GM12878 (cell line): ENCODE data around the gene ASIC1. TPM values are rescaled to one million over a fixed set of nuclear protein-coding genes. Genes with fewer than 3 reads are reported as not detected.

Source experiments
- ATAC-seq: fragments of 200-7000 bp; cut with Tn5 transposase; 3 replicates; pipeline ENCODE4 v1.9.1; 2020; ENCODE audit warnings: mild to moderate bottlenecking, moderate library complexity
- BruUV-seq: library from RNA; stranded (reverse); fragments of 400-500 nt; replicated peaks from 2 replicates; lab custom pipeline; 2021; lab: Mats Ljungman, UMichigan
- CTCF ChIA-PET: fragments of 300-600 bp; sonication (Branson Sonifier 250); formaldehyde crosslinking; extraction: SDS; loops from one replicate; lab custom pipeline; 2021; ENCODE audit warnings: inconsistent platforms; lab: Yijun Ruan, JAX
- POLR2A ChIA-PET: fragments of 350-600 bp; formaldehyde crosslinking; extraction: SDS; loops from one replicate; lab custom pipeline; 2021; ENCODE audit warnings: inconsistent platforms; lab: Charles Lee
- RAD21 ChIA-PET: fragments of 300-600 bp; sonication (Branson Sonifier 250); formaldehyde crosslinking; loops from one replicate; lab custom pipeline; 2023; ENCODE audit warnings: antibody characterized with exemption; ENCODE audit not compliant: unreplicated experiment; lab: Charles Lee
- SMC1A ChIA-PET: fragments of 300-600 bp; sonication (Branson Sonifier 250); formaldehyde crosslinking; loops from one replicate; lab custom pipeline; 2023; ENCODE audit not compliant: unreplicated experiment, uncharacterized antibody; lab: Charles Lee
- DNase-seq: peaks from one replicate; pipeline ENCODE4 v3.0.0-alpha.2; 2011; ENCODE audit warnings: low read depth, low spot score
- FAIRE-seq: peaks from 3 replicates; lab custom pipeline; 2011; peaks lifted over from hg19 to GRCh38; lab: Jason Lieb, UNC
- H2AFZ ChIP-seq: 2 replicates; pipeline ENCODE4 v1.6.0; 2011; ENCODE audit warnings: low read depth, low read length, control low read depth; ENCODE audit not compliant: control insufficient read depth
- H3K27ac ChIP-seq: 2 replicates; pipeline ENCODE4 v1.5.1; 2011; ENCODE audit warnings: control low read depth; ENCODE audit not compliant: control insufficient read depth, insufficient read depth
- H3K27me3 ChIP-seq, 2 experiments: replicated peaks in 1 of 2; 2 replicates each; pipeline versions ENCODE4 v1.6.0 to v1.6.1; 2011; ENCODE audit warnings: low read length in 1 of 2; ENCODE audit not compliant: control insufficient read depth in 2 of 2, insufficient read depth in 2 of 2
- H3K36me3 ChIP-seq, 2 experiments: 2 replicates each; pipeline ENCODE4 v1.5.1; 2011; ENCODE audit warnings: low read length in 1 of 2; ENCODE audit not compliant: control insufficient read depth in 2 of 2, insufficient read depth in 2 of 2
- H3K4me1 ChIP-seq: 2 replicates; pipeline ENCODE4 v1.6.1; 2011; ENCODE audit warnings: mild to moderate bottlenecking, low read length, moderate library complexity, mixed read lengths; ENCODE audit not compliant: control insufficient read depth, insufficient read depth
- H3K4me2 ChIP-seq: 2 replicates; pipeline ENCODE4 v1.6.0; 2011; ENCODE audit warnings: control low read depth; ENCODE audit not compliant: control insufficient read depth, insufficient read depth
- H3K4me3 ChIP-seq: fragments of 200-600 bp; sonication (generic); 2 replicates; pipeline ENCODE4 v1.5.1; 2016
- H3K79me2 ChIP-seq: 2 replicates; pipeline ENCODE4 v1.6.0; 2011; ENCODE audit warnings: low read length; ENCODE audit not compliant: control insufficient read depth, insufficient read depth
- H3K9ac ChIP-seq: 2 replicates; pipeline ENCODE4 v1.8.0; 2011; ENCODE audit warnings: low read length, control low read depth, mixed read lengths; ENCODE audit not compliant: control insufficient read depth, insufficient read depth
- H3K9me3 ChIP-seq: replicated peaks from 3 replicates; pipeline ENCODE4 v1.5.1; 2011; ENCODE audit warnings: mild to moderate bottlenecking, low read length; ENCODE audit not compliant: control insufficient read depth, insufficient read depth
- H4K20me1 ChIP-seq: 2 replicates; pipeline ENCODE4 v1.6.0; 2011; ENCODE audit not compliant: control insufficient read depth, insufficient read depth
- CBX5 ChIP-seq: sonication (generic); IDR thresholded peaks from 2 replicates; pipeline ENCODE4 v1.6.1; 2016; ENCODE audit warnings: low read depth, moderate library complexity, mild to moderate bottlenecking, inconsistent platforms
- IKZF2 ChIP-seq, 2 experiments: fragments of 450-650 bp; IDR thresholded peaks; 2 replicates each; pipeline ENCODE4 v1.6.1; 2017; ENCODE audit warnings: mild to moderate bottlenecking in 2 of 2, moderate library complexity in 2 of 2
- JUND ChIP-seq: IDR thresholded peaks from 2 replicates; pipeline ENCODE4 v1.6.1; 2012; ENCODE audit warnings: low read depth, mild to moderate bottlenecking, low read length, improper control_type of control experiment, moderate library complexity
- MXI1 ChIP-seq: fragments of 150-350 bp; IDR thresholded peaks from 2 replicates; pipeline ENCODE4 v1.6.1; 2011; ENCODE audit warnings: low read depth, mild to moderate bottlenecking, inconsistent platforms, low read length, improper control_type of control experiment
- NKRF ChIP-seq: fragments of 450-650 bp; conservative IDR thresholded peaks from 2 replicates; pipeline ENCODE4 v1.6.1; 2017; ENCODE audit warnings: mild to moderate bottlenecking, moderate library complexity
- SMARCA5 ChIP-seq: fragments of 450-650 bp; IDR thresholded peaks from 2 replicates; pipeline ENCODE4 v1.6.1; 2017; ENCODE audit warnings: mild to moderate bottlenecking
- ZBTB4 ChIP-seq: fragments of 450-650 bp; formaldehyde crosslinking; IDR thresholded peaks from 2 replicates; pipeline ENCODE4 v1.4.0; 2022; ENCODE audit warnings: mild to moderate bottlenecking, moderate library complexity
- WGBS: methylation state at CpG from one replicate; pipeline ENCODE4 v1.1.6; 2016; ENCODE audit warnings: low lambda C conversion rate; ENCODE audit not compliant: insufficient replicate concordance, insufficient coverage; ENCODE audit errors: missing lambda C conversion rate; 5-methylcytosine and 5-hydroxymethylcytosine counted together
- in situ Hi-C: fragments of 300-500 bp; cut with MboI; formaldehyde crosslinking; loops from 9 replicates; pipeline ENCODE4 v1.14.3; 2018; ENCODE audit warnings: mixed read lengths
- intact Hi-C: fragments of 100-400 bp; cut with micrococcal nuclease; formaldehyde crosslinking; loops from one replicate; pipeline ENCODE4 v1.14.2; 2022; ENCODE audit not compliant: unreplicated experiment
- polyA plus RNA-seq, 11 experiments: library from polyadenylated mRNA; depleted of rRNA in 4 of 11; unstranded in 6 of 11; stranded (reverse) in 5 of 11; fragments of >200 nt; fragmentation: Nextera tagmentation in 4 of 11; fragmentation: Illumina TruSeq in 1 of 11; extraction: Ambion mirVana in 4 of 11; extraction: Trizol in 1 of 11; gene quantifications; 1 replicate in 1 of 11; 2 replicates in 10 of 11; pipeline versions ENCODE4 v1.2.1 to v1.2.3, GENCODE V29; 2011 to 2016; ENCODE audit warnings: inconsistent platforms in 2 of 11, missing spikeins in 2 of 11, low read depth in 1 of 11
- total RNA-seq, 4 experiments: library from RNA; depleted of rRNA in 3 of 4; stranded (reverse); fragments of >200 nt in 3 of 4; fragmentation: Illumina TruSeq in 1 of 4; extraction: Trizol in 1 of 4; gene quantifications; 2 replicates each; pipeline versions ENCODE4 v1.2.1 to v1.2.3, GENCODE V29; 2013 to 2021

Gene ASIC1
- total and polyA plus RNA-seq, 10 of the 15 experiments (the other 5 are each of a cell fraction or from before 2014, with no cell fraction given): 0.02 to 0.28 (median 0.21) TPM; not detected in 4

GRCh38 chr12:50021031-50021430, 36.4 kb upstream of the ASIC1 start:
- WGBS: 81% methylated on average over 4 of the region's 4 CpGs
- Histone ChIP-seq H4K20me1 (no peaks in the 10 kb centered on the region), H3K9me3 (no peaks in the 10 kb centered on the region), H3K4me1 (0 out of 2 replicates have a peak, but pooled peaks cover 3% of the 10 kb centered on the region), H3K27ac (no peak overlapping the region), H3K9ac (no peak overlapping the region), H2AFZ (no peak overlapping the region), H3K36me3 (peaks cover 0 to 4% of the 10 kb centered on the region in 2 experiments; a peak in 2 of 4 replicates), H3K27me3 (no peaks in the 10 kb centered on the region), H3K4me2 (peak overlapping the region; percentile 41), H3K79me2 (peaks cover 85% of the 10 kb centered on the region), H3K4me3 (peak overlapping the region; percentile 5; the same call in 1 of the 2 replicates)
- intact Hi-C loops (no loop called here), in situ Hi-C loops (no loop called here)
- CTCF ChIA-PET: interaction anchor here (0.6 to 15.2 kb wide), 7 partner anchors 11 to 786 kb away, joined by 3 to 114 read pairs (median 5); partner anchors contain the start of gene COX14
- no peak for FAIRE-seq
- SMC1A ChIA-PET: interaction anchor here (0.7 to 1.5 kb wide), 6 partner anchors 9 to 74 kb away, joined by 3 to 5 read pairs (median 3); no protein-coding TSS in a partner anchor
- RAD21 ChIA-PET: interaction anchor here (1.3 kb wide), 1 partner anchor 53 kb away, joined by 4 read pairs; no protein-coding TSS in a partner anchor
- no peak for ATAC-seq
- no peak for DNase-seq
- TF ChIP-seq IKZF2 (IDR thresholded peaks at IDR 0.05) (0 out of 4 replicates have a peak, but pooled peaks of 1 of the 2 experiments have one; percentile 21), SMARCA5 (no peak)
- no TSS peak for BruUV-seq
- POLR2A ChIA-PET: interaction anchor here (1.0 kb wide), 1 partner anchor 35 kb away, joined by 3 read pairs; no protein-coding TSS in a partner anchor

- in situ Hi-C loops (no loop called here), intact Hi-C loops (no loop called here)
- DNase-seq (no peak), ATAC-seq (no peak), FAIRE-seq (no peak)
- CTCF ChIA-PET: interaction anchor here (15.2 kb wide), 1 partner anchor 15 kb away, joined by 114 read pairs; no protein-coding TSS in a partner anchor
- Histone ChIP-seq H2AFZ (no peak overlapping the region; the same call in 1 of the 2 replicates), H3K4me1 (0 out of 2 replicates have a peak, but pooled peaks cover 3% of the 10 kb centered on the region), H3K9me3 (no peaks in the 10 kb centered on the region), H3K36me3 (no peaks in the 10 kb centered on the region; a peak in 1 of 4 replicates), H3K4me2 (peak overlapping the region; percentile 31), H4K20me1 (no peaks in the 10 kb centered on the region), H3K27me3 (no peaks in the 10 kb centered on the region), H3K27ac (no peak overlapping the region), H3K79me2 (peaks cover 70% of the 10 kb centered on the region), H3K9ac (no peak overlapping the region), H3K4me3 (peak overlapping the region; percentile 96; the same call in 1 of the 2 replicates)
- SMC1A ChIA-PET: no interaction called here
- BruUV-seq: no TSS peak
- WGBS: 97% methylated on average over 1 of the region's 1 CpG
- POLR2A ChIA-PET: no interaction called here
- no peak for TF ChIP-seq NKRF
- no peak for TF ChIP-seq MXI1
- TF ChIP-seq JUND: no peak
- no peak for TF ChIP-seq CBX5
- TF ChIP-seq ZBTB4: no peak
- RAD21 ChIA-PET: no interaction called here
These were observed 34.5 kb upstream of the ASIC1 start for GRCh38 chr12:50022903-50023302.
